CD8-positive, alpha-beta memory T cell (primary cell): ENCODE results near the gene CTSH. TPM values are rescaled to one million over a fixed set of nuclear protein-coding genes. Genes with fewer than 3 reads are reported as not detected.

Source experiments
- CTCF ChIA-PET: fragments of 350-600 bp; sonication (Branson Sonifier 250); formaldehyde crosslinking; loops from one replicate; lab custom pipeline; 2021; ENCODE audit warnings: antibody characterized with exemption; lab: Charles Lee
- POLR2A ChIA-PET: fragments of 350-600 bp; sonication (Branson Sonifier 250); formaldehyde crosslinking; loops from one replicate; lab custom pipeline; 2021; ENCODE audit warnings: antibody characterized with exemption; lab: Charles Lee
- DNase-seq, 5 donors: peaks; one replicate each; pipeline versions ENCODE4 v3.0.0 to v3.0.0-alpha.2; 2020 to 2022; ENCODE audit warnings: mixed read lengths in 1 of 5
- H3K27ac ChIP-seq: one replicate; pipeline ENCODE4 v1.7.0; 2013; ENCODE audit warnings: low read depth, mild to moderate bottlenecking, low read length, moderate library complexity
- H3K27me3 ChIP-seq: 2 replicates; pipeline ENCODE4 v1.7.0; 2013; ENCODE audit warnings: low read length, mild to moderate bottlenecking; ENCODE audit not compliant: insufficient read depth, poor library complexity, severe bottlenecking
- H3K36me3 ChIP-seq: 2 replicates; pipeline ENCODE4 v1.7.0; 2013; ENCODE audit warnings: mild to moderate bottlenecking, low read length, moderate library complexity; ENCODE audit not compliant: insufficient read depth
- H3K4me1 ChIP-seq: 2 replicates; pipeline ENCODE4 v1.7.0; 2013; ENCODE audit warnings: mild to moderate bottlenecking, low read length, moderate library complexity; ENCODE audit not compliant: insufficient read depth
- H3K4me3 ChIP-seq: 2 replicates; pipeline ENCODE4 v1.7.0; 2013; ENCODE audit warnings: mild to moderate bottlenecking, low read length
- H3K9me3 ChIP-seq: 2 replicates; pipeline ENCODE4 v1.7.0; 2013; ENCODE audit warnings: mild to moderate bottlenecking, low read length
- H3K27ac Mint-ChIP-seq, 8 donors: one replicate each; pipeline ENCODE4 v1.8.0; 2020 to 2021; ENCODE audit warnings: mixed read lengths in 8 of 8, mild to moderate bottlenecking in 6 of 8, inconsistent platforms in 3 of 8, moderate library complexity in 3 of 8
- H3K27me3 Mint-ChIP-seq, 2 donors: one replicate each; pipeline ENCODE4 v1.8.0; 2020 to 2021; ENCODE audit warnings: mixed read lengths in 2 of 2, mild to moderate bottlenecking in 1 of 2, moderate library complexity in 1 of 2
- H3K36me3 Mint-ChIP-seq, 3 donors: one replicate each; pipeline ENCODE4 v1.8.0; 2020 to 2021; ENCODE audit warnings: mixed read lengths in 3 of 3, inconsistent platforms in 1 of 3, mild to moderate bottlenecking in 1 of 3
- H3K4me1 Mint-ChIP-seq, 3 donors: one replicate each; pipeline ENCODE4 v1.8.0; 2020 to 2021; ENCODE audit warnings: mixed read lengths in 3 of 3, inconsistent platforms in 1 of 3, mild to moderate bottlenecking in 1 of 3
- H3K4me3 Mint-ChIP-seq, 7 donors: one replicate each; pipeline ENCODE4 v1.8.0; 2020 to 2021; ENCODE audit warnings: mixed read lengths in 7 of 7, mild to moderate bottlenecking in 6 of 7, moderate library complexity in 4 of 7, inconsistent platforms in 2 of 7
- H3K9me3 Mint-ChIP-seq, 5 donors: one replicate each; pipeline ENCODE4 v1.8.0; 2020 to 2022; ENCODE audit warnings: mixed read lengths in 5 of 5, mild to moderate bottlenecking in 3 of 5, moderate library complexity in 2 of 5, inconsistent platforms in 1 of 5
- polyA plus RNA-seq: library from polyadenylated mRNA; unstranded; fragments of 300-500 nt; fragmentation: Illumina TruSeq; gene quantifications from one replicate; pipeline ENCODE4 v1.2.3, GENCODE V29; 2021
- total RNA-seq, 2 experiments: library from RNA; stranded (reverse); gene quantifications; one replicate each; pipeline ENCODE4 v1.2.3, GENCODE V29; 2021

The CTSH gene, protein sequence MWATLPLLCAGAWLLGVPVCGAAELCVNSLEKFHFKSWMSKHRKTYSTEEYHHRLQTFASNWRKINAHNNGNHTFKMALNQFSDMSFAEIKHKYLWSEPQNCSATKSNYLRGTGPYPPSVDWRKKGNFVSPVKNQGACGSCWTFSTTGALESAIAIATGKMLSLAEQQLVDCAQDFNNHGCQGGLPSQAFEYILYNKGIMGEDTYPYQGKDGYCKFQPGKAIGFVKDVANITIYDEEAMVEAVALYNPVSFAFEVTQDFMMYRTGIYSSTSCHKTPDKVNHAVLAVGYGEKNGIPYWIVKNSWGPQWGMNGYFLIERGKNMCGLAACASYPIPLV
- 1 to 10 TPM; 8.1 to 9.8 TPM for total RNA-seq
- 68.7 TPM for polyA plus RNA-seq

DNA sequence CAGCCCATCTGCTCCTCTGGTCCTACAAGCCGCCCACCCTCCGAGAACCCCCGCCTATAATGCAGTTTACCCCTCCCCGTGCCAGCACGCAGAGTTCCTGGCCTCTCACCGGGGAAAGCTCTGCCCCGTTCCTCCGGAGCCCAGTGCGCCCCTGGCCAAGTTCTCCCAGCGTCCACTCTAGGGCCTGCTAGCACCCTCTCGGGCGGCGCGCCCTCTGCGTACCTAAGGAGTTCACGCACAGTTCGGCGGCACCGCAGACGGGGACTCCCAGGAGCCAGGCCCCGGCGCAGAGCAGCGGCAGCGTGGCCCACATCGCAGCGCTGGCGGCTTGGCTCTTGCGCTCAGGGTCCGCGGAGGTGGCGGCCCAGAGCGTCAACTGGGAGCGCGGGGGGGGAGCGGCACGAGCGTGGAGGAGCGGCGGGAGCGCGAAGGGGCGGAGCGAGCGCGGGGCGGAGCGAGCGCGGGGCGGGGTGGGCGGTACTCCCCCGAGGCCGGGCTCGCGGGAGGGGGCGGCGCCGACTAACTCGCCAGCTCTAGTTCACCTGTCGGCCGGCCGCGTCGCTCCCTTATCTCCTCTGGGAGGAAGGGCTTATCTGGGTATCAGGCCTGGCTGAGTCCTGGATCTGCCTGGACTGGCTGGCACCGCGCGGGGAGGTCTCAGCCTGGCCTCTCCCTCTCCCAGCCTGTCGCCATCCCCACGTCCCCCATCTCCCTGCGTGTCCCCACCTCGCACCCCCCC lies at the start of gene CTSH:
Gene CTSH, minus strand, starts transcription at position 378 of the 739 bp plus-strand sequence. Its CDS starts 65 bp downstream, at position 313.
- Mint-ChIP-seq H3K4me1 (peaks cover 11 to 19% (median 11%) of the 10 kb centered on the region in 3 donors), H3K27me3 (peaks cover 1 to 5% of the 10 kb centered on the region in 2 donors), H3K36me3 (no peaks in the 10 kb centered on the region), H3K4me3 (peak within 1 kb of the TSS; percentile 72 to 90 (median 87)), H3K9me3 (no peaks in the 10 kb centered on the region), H3K27ac (peak within 1 kb of the TSS; percentile 15 to 91 (median 88))
- peaks cover 8% of the 10 kb centered on the region for H3K4me1 ChIP-seq
- peak; percentile 51 to 82 (median 76) for DNase-seq
- H3K36me3 ChIP-seq: no peaks in the 10 kb centered on the region
- H3K9me3 ChIP-seq: no peaks in the 10 kb centered on the region
- H3K27me3 ChIP-seq: no peaks in the 10 kb centered on the region
- ChIA-PET CTCF (no interaction called here), POLR2A (interaction anchor here (0.8 kb wide), 1 partner anchor 72 kb away, joined by 3 read pairs; no protein-coding TSS in a partner anchor)
- peak within 1 kb of the TSS; percentile 61 for H3K27ac ChIP-seq
- H3K4me3 ChIP-seq: peak within 1 kb of the TSS; percentile 61

DNA sequence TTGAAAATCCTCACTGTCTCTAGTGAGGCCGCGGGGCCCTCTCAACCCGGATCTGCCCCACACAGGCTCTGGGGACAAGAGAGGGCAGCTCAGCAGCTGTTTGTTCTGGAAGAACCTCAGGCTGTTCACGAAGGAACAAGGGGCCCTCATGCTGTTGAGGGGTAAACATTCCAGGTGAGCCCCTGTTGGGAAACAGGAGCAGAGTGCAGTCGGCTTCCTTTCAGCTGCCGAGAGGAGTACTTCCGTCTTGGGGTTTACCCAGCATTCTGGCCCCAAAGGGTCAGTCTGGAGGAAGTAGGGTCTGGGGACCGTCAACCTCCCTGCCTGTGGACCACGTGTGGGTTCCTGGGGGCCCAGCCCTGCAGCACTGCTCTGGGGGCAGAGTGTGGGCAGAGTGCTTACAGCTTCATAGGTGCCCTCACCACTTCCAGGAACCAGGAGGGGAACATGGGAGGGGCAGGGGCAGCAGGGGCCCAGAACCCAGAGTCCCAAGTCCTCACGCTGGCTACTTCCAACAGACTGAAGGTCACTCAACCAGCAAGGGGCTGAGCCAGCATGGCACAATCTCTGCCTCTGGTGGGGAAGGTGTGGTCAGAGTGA lies 49.2 kb upstream of the CTSH start:
- CTCF ChIA-PET: no interaction called here
- Histone ChIP-seq H3K36me3 (no peaks in the 10 kb centered on the region), H3K27ac (no peak overlapping the region), H3K4me1 (no peaks in the 10 kb centered on the region), H3K27me3 (no peaks in the 10 kb centered on the region), H3K9me3 (no peaks in the 10 kb centered on the region), H3K4me3 (no peak overlapping the region)
- H3K4me3 Mint-ChIP-seq: no peak overlapping the region
- no peaks in the 10 kb centered on the region for H3K9me3 Mint-ChIP-seq
- no peaks in the 10 kb centered on the region for H3K36me3 Mint-ChIP-seq
- POLR2A ChIA-PET: no interaction called here
- H3K4me1 Mint-ChIP-seq: no peaks in the 10 kb centered on the region
- H3K27me3 Mint-ChIP-seq: peaks cover 0 to 16% of the 10 kb centered on the region in 2 donors
- H3K27ac Mint-ChIP-seq: no peak overlapping the region
- DNase-seq: no peak

DNA sequence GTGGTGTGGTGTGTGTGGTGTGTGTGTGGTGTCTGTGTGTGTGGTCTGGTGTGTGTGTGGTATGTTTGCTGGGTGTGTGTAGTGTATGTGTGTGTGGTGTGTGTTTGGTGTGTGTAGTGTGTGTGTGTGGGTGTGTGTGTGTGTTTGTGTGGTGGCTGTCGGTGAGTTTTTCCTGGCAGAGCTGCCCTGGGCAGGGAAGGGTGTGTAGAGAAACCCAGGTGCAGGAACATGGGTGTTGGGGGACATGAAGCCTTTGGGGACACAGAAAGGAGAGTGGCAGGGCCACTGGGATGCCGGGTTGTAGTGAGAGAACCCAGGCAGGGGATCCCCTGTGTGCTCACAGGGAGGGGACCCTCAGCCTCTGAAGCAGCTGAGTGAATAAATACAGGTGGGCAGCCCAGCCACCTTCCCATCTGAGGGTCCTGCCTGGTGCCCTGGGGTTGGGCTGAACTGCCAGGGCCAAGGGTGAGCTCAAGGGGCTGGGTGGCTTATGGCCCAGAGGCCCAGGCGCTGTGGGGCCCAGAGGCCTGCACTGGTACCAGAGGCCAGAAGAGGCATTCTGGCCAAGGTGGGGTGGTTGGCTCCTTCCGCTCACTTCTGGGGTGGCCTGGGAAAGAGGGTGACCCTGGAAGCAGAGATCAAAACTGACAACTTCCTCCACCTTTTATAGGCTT lies 48.5 kb upstream of the CTSH start:
- Histone ChIP-seq H3K27me3 (no peaks in the 10 kb centered on the region), H3K4me1 (no peaks in the 10 kb centered on the region), H3K27ac (no peak overlapping the region), H3K9me3 (no peaks in the 10 kb centered on the region), H3K4me3 (no peak overlapping the region), H3K36me3 (no peaks in the 10 kb centered on the region)
- Mint-ChIP-seq H3K27me3 (peaks cover 0 to 17% of the 10 kb centered on the region in 2 donors), H3K4me3 (no peak overlapping the region), H3K36me3 (no peaks in the 10 kb centered on the region), H3K27ac (peak overlapping the region in 2 of 8 donors; percentile 5 to 11), H3K9me3 (no peaks in the 10 kb centered on the region), H3K4me1 (no peaks in the 10 kb centered on the region)
- no peak for DNase-seq
- POLR2A ChIA-PET: no interaction called here
- CTCF ChIA-PET: no interaction called here

DNA sequence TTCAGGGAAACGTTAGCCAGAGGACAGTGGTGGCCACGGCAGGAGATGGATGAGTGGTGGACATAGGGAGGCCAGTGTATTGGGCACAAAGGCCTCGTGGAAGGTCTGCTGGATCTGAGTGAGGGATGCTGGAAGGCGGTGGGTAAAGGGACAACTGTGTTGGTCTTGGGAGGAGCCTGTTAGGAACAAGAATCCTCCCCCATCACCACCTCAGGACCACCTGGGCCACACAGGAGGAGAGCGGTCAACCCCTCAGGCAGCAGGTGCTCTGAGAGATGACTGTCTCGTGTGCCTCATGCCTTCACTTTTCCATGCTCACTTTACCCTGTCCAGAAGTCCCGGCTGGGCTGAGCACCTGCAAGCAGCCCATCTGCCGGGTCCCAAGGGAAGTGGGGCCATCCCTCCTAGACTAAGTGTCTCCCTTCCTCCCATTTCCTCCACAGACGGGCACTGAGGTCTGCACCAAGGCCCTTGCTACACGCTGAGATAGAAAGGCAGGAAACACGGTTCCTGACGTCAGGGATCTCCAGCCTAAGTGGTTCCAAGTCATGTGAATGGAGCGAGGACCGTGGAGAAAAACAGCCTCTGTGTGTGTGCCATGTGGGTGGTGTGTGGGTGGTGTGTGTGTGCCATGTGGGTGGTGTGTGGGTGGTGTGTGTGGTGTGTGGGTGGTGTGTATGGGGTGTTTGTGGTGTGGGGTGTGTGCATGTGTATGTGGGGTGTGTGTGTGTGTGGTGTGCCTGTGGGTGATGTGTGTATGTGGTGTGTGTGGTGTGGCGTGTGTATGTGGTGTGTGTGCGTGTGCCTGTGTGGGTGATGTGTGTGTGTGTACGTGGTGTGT lies 47.8 kb upstream of the CTSH start:
- no peaks in the 10 kb centered on the region for H3K9me3 Mint-ChIP-seq
- no peaks in the 10 kb centered on the region for H3K4me1 Mint-ChIP-seq
- DNase-seq: no peak
- Histone ChIP-seq H3K27me3 (no peaks in the 10 kb centered on the region), H3K9me3 (no peaks in the 10 kb centered on the region), H3K4me3 (no peak overlapping the region), H3K36me3 (no peaks in the 10 kb centered on the region), H3K4me1 (no peaks in the 10 kb centered on the region), H3K27ac (no peak overlapping the region)
- H3K36me3 Mint-ChIP-seq: no peaks in the 10 kb centered on the region
- peaks cover 0 to 23% of the 10 kb centered on the region in 2 donors for H3K27me3 Mint-ChIP-seq
- H3K27ac Mint-ChIP-seq: peak overlapping the region in 3 of 8 donors; percentile 5 to 93 (median 60)
- H3K4me3 Mint-ChIP-seq: no peak overlapping the region
- ChIA-PET POLR2A (no interaction called here), CTCF (no interaction called here)

DNA sequence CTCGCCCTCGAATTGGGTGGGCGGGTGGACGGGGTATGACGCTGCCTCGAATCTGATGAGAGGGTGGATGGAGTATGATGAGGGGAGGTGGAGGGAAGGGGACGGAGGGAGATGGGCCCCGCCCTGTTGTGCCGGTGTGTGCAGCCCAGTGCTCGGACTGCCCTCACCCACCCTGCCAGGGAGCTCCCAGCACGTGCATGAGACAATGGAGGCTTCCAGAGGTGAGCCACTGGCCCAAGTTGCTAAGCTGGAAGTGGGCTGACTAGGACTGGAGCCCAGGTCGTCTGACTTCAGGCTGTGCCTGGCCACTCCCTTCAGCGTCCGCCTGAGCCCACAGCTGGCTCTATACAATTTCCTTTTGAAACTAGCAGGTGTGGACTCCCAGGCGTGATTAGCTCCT lies 47.0 kb upstream of the CTSH start:
- Histone ChIP-seq H3K27me3 (no peaks in the 10 kb centered on the region), H3K4me3 (no peak overlapping the region), H3K9me3 (no peaks in the 10 kb centered on the region), H3K27ac (no peak overlapping the region), H3K36me3 (no peaks in the 10 kb centered on the region), H3K4me1 (no peaks in the 10 kb centered on the region)
- no peak overlapping the region for H3K4me3 Mint-ChIP-seq
- H3K4me1 Mint-ChIP-seq: no peaks in the 10 kb centered on the region
- peaks cover 0 to 24% of the 10 kb centered on the region in 2 donors for H3K27me3 Mint-ChIP-seq
- POLR2A ChIA-PET: no interaction called here
- CTCF ChIA-PET: no interaction called here
- no peaks in the 10 kb centered on the region for H3K36me3 Mint-ChIP-seq
- no peak for DNase-seq
- peak overlapping the region in 1 of 8 donors; percentile 93 for H3K27ac Mint-ChIP-seq
- H3K9me3 Mint-ChIP-seq: no peaks in the 10 kb centered on the region

DNA sequence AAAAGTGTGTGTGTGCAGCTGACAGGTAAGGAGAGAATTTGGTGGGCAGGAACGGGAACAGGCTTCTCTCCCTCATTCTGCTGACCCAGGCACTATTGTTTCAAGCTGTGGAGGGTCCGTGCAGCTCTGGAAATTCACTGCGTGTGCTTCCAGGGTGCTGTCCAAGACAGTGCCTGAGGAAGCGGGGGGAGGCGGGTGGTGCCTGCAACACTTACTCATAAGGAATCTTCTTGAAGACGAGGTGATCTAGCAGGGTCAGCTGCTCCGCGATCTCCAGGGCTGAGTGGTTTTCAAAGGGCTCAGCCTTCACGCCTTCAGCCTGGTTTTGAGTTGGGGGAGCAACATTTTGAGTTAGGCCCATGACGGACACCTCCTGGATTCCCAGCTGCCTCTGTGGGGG lies 46.6 kb upstream of the CTSH start:
- Histone ChIP-seq H3K4me3 (no peak overlapping the region), H3K27ac (no peak overlapping the region), H3K36me3 (no peaks in the 10 kb centered on the region), H3K27me3 (no peaks in the 10 kb centered on the region), H3K9me3 (no peaks in the 10 kb centered on the region), H3K4me1 (no peaks in the 10 kb centered on the region)
- no peaks in the 10 kb centered on the region for H3K4me1 Mint-ChIP-seq
- H3K27me3 Mint-ChIP-seq: peaks cover 0 to 24% of the 10 kb centered on the region in 2 donors
- no peak overlapping the region for H3K4me3 Mint-ChIP-seq
- no peaks in the 10 kb centered on the region for H3K36me3 Mint-ChIP-seq
- CTCF ChIA-PET: no interaction called here
- DNase-seq: no peak
- no peaks in the 10 kb centered on the region for H3K9me3 Mint-ChIP-seq
- H3K27ac Mint-ChIP-seq: no peak overlapping the region
- POLR2A ChIA-PET: no interaction called here

DNA sequence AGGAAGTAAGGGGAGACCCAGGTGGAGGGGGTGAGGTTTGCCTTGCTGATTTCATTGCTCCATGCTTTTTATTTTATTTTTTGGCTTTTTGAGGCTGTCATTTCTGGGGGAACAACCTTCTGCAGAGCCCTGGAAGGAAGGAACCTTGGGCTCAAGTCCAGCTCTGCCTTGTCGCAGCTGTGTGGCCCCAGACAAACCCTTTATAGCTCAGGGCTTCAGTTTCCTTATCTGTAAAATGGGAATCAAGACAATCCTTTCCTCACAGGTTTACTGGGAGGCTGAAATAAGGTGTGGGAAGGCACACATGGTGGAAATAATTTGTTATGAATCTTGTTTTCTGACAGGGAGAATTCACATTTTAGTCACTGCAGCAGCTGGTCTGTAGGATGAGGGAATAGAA lies 45.4 kb upstream of the CTSH start:
- Histone ChIP-seq H3K4me3 (no peak overlapping the region), H3K27ac (no peak overlapping the region), H3K4me1 (no peaks in the 10 kb centered on the region), H3K36me3 (no peaks in the 10 kb centered on the region), H3K9me3 (no peaks in the 10 kb centered on the region), H3K27me3 (no peaks in the 10 kb centered on the region)
- Mint-ChIP-seq H3K36me3 (no peaks in the 10 kb centered on the region), H3K4me3 (no peak overlapping the region), H3K9me3 (no peaks in the 10 kb centered on the region), H3K27ac (no peak overlapping the region), H3K27me3 (peaks cover 0 to 28% of the 10 kb centered on the region in 2 donors), H3K4me1 (no peaks in the 10 kb centered on the region)
- CTCF ChIA-PET: no interaction called here
- DNase-seq: no peak
- POLR2A ChIA-PET: no interaction called here
